NB4 (cell line): Measurements from ENCODE around the gene SOX8.

ENCODE experiments used
- DNase-seq: peaks from one replicate; pipeline ENCODE4 v3.0.0; 2010; ENCODE audit warnings: low read depth
- H3K4me3 ChIP-seq: one replicate; pipeline ENCODE4 v1.5.1; 2011; ENCODE audit warnings: mild to moderate bottlenecking, low read depth, low read length, moderate library complexity
- MYC ChIP-seq: IDR thresholded peaks from 2 replicates; pipeline ENCODE4 v1.6.1; 2011; ENCODE audit warnings: low read depth, low read length
- POLR2A ChIP-seq: IDR thresholded peaks from 2 replicates; pipeline ENCODE4 v1.6.1; 2011; ENCODE audit warnings: mild to moderate bottlenecking; ENCODE audit not compliant: insufficient read length; ENCODE audit errors: extremely low read depth
- TF ChIP-seq, protein P1 (sequence below): IDR thresholded peaks from one replicate; pipeline ENCODE4 v1.5.1; 2012; ENCODE audit warnings: low read depth, low read length
- TF ChIP-seq, protein P2 (sequence below): IDR thresholded peaks from 2 replicates; pipeline ENCODE4 v1.6.1; 2011; ENCODE audit warnings: low read depth, low read length

The SOX8 gene

DNA sequence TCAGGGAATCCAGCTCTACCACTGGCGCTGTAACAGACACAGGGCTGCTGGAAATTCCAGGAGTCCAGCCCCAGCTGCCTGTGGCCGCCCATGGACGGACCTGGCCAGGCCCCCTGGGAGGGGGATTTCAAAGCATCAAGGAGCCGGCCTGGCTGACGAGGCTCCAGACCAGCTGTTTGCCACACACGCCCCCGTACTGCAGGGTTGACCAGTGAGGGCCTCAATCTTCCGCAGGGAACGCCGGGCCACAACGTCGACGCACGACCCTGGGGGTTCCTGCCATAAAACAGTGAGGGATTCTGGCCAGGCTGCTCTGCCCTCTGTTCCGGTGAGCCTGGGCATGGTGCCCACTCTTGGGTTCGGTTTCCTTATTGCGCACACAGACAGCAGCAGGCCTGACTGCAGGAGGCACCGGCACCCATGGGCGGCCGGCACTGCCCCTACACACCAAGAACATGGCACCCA, 14.5 kb upstream of the SOX8 start:
- TF ChIP-seq, protein P1, sequence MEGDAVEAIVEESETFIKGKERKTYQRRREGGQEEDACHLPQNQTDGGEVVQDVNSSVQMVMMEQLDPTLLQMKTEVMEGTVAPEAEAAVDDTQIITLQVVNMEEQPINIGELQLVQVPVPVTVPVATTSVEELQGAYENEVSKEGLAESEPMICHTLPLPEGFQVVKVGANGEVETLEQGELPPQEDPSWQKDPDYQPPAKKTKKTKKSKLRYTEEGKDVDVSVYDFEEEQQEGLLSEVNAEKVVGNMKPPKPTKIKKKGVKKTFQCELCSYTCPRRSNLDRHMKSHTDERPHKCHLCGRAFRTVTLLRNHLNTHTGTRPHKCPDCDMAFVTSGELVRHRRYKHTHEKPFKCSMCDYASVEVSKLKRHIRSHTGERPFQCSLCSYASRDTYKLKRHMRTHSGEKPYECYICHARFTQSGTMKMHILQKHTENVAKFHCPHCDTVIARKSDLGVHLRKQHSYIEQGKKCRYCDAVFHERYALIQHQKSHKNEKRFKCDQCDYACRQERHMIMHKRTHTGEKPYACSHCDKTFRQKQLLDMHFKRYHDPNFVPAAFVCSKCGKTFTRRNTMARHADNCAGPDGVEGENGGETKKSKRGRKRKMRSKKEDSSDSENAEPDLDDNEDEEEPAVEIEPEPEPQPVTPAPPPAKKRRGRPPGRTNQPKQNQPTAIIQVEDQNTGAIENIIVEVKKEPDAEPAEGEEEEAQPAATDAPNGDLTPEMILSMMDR = no peak
- TF ChIP-seq POLR2A (no peak), MYC (no peak)
- TF ChIP-seq, protein P2, sequence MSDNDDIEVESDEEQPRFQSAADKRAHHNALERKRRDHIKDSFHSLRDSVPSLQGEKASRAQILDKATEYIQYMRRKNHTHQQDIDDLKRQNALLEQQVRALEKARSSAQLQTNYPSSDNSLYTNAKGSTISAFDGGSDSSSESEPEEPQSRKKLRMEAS = no peak
- no peak for DNase-seq
- H3K4me3 ChIP-seq = no peak overlapping the region

DNA sequence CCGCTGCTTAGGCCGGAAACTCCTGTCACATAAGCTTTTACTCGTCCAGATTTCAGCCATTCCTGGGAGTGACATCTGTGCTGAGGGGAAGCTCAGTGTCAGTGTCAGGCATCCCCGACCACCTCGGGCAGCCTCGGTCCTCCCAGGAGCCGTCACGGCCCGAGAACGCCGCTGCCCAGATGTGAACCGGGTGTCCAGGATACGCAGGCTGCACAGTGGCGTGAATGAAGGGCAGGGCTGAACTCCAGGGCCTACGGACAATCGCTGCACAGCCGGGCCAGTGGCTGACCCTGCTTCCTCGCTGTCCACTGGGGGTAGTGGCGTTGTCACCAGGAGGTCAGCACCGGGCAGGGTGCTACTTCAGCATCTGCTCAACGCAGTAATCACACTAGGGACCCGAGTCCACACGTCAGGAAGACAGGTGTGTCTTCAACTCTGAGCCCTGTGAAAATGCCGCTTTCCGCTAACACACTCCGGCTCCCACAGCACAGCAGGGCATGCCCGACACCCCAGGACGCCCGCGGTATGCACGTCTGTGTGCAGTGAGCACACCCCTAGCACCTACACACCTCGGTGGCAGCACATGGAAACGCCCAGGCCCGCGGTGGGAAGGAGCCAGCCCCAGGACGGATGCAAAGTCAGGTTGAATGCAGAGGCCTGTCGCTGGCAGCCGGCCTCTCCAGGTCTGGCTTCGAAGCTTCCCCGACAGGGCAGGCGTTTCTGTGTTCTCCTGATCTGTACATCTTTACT, 13.8 kb upstream of the SOX8 start:
- H3K4me3 ChIP-seq = no peak overlapping the region
- TF ChIP-seq, protein P1 = no peak
- TF ChIP-seq MYC = no peak
- no peak for TF ChIP-seq POLR2A
- TF ChIP-seq, protein P2 = no peak
- DNase-seq = no peak

- DNase-seq = no peak
- TF ChIP-seq, protein P2 = no peak
- no peak overlapping the region for H3K4me3 ChIP-seq
Observed at GRCh38 chr16:968620-969019, 12.9 kb upstream of the SOX8 start.

DNA sequence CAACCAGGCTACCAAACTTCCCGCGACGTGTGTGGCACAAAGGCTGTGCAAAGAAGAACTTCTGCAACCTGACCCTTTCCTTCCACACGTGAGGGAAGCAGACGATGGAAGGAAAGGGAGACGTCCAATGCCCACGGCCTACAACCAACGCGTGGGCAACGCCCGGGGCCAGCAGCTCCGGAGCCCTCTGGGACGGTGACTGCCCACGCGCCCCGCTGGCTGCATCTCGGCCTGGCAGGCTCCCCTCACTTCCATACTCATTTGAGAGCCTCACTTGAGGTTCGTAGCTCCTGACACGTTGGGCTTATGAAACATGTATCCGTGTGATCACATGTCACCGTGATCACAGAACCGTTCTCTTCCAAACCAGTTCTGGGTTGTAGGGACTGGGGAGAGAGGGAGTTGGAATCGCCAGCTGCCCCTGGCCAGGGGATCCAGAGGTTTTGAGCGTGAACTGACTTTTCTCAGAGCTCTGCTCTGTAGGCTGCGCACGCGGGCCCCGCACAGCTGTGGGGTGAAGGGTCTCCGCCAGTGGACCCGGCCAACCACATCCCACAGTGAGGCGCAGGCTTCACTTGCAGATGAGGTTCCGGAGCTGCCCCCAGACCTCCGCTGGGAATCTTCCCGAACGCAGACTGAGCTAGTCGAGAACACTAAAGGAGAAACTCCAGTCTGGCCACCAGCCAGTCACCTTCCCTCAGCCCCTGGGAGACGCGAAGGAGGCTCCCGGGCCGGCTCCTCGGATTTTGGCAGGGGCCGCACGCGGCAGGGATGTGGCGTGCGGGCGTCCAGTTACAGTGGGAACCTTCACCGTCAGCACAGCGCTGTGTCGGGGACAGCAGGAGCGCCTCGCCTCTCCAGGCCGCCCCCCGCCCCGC, 11.8 kb upstream of the SOX8 start:
- TF ChIP-seq, protein P2 = no peak
- H3K4me3 ChIP-seq = peak overlapping the region; percentile 52
- DNase-seq = no peak

- TF ChIP-seq MYC (no peak), POLR2A (no peak)
- TF ChIP-seq, protein P2 = no peak
- TF ChIP-seq, protein P1 = no peak
- H3K4me3 ChIP-seq = peak overlapping the region; percentile 52
- DNase-seq = no peak
Observed at GRCh38 chr16:970386-970765, 11.2 kb upstream of the SOX8 start.

GRCh38 chr16:970766-971581, 10.6 kb upstream of the SOX8 start, which contains the start of gene LMF1:
Gene LMF1 (minus strand): TSS chr16:970984. CDS start chr16:970980, 4 bp downstream.
- DNase-seq = peak; percentile 81
- peak; percentile 58 for TF ChIP-seq POLR2A
- TF ChIP-seq, protein P1 = no peak

More at GRCh38 chr16:970766-971581, 10.6 kb upstream of the SOX8 start, which contains the start of gene LMF1:
- H3K4me3 ChIP-seq = peak within 1 kb of the TSS; percentile 52
